ENCODE results near the gene NRTN.

DNA sequence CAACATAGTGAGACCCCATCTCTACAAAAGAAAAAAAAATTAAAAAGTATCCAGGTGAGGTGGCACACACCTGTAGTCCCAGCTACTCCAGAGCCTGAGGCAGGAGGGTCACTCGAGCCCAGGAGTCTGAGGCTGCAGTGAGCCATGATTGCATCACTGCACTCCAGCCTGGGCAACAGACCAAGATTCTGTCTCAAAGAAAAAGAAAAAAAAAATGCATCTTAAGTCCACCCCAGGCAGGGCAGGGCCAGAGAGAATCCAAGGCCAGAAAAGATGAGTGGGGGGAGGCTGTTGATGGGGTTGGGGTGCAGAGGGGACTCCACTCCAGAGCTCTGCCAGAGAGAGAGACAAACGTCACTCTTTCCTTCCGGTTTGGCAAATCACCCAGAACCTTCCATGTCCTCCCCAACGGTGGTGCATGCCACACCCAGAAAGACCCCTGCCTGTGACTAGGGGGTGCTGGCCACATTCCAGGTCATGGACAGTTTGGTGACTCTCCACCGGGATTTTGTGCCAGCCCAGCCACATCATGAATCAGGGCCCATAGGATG is 46.0 kb downstream of the NRTN start:
- TF ChIP-seq, protein P1, sequence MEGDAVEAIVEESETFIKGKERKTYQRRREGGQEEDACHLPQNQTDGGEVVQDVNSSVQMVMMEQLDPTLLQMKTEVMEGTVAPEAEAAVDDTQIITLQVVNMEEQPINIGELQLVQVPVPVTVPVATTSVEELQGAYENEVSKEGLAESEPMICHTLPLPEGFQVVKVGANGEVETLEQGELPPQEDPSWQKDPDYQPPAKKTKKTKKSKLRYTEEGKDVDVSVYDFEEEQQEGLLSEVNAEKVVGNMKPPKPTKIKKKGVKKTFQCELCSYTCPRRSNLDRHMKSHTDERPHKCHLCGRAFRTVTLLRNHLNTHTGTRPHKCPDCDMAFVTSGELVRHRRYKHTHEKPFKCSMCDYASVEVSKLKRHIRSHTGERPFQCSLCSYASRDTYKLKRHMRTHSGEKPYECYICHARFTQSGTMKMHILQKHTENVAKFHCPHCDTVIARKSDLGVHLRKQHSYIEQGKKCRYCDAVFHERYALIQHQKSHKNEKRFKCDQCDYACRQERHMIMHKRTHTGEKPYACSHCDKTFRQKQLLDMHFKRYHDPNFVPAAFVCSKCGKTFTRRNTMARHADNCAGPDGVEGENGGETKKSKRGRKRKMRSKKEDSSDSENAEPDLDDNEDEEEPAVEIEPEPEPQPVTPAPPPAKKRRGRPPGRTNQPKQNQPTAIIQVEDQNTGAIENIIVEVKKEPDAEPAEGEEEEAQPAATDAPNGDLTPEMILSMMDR (IDR thresholded peaks at IDR 0.05; ENCODE audit: poor library complexity, severe bottlenecking): no peak
- no peak for TF ChIP-seq EZH2 (IDR thresholded peaks at IDR 0.05; ENCODE audit: borderline replicate concordance, insufficient read depth, low read length, poor library complexity, severe bottlenecking)
- TF ChIP-seq, protein P2, sequence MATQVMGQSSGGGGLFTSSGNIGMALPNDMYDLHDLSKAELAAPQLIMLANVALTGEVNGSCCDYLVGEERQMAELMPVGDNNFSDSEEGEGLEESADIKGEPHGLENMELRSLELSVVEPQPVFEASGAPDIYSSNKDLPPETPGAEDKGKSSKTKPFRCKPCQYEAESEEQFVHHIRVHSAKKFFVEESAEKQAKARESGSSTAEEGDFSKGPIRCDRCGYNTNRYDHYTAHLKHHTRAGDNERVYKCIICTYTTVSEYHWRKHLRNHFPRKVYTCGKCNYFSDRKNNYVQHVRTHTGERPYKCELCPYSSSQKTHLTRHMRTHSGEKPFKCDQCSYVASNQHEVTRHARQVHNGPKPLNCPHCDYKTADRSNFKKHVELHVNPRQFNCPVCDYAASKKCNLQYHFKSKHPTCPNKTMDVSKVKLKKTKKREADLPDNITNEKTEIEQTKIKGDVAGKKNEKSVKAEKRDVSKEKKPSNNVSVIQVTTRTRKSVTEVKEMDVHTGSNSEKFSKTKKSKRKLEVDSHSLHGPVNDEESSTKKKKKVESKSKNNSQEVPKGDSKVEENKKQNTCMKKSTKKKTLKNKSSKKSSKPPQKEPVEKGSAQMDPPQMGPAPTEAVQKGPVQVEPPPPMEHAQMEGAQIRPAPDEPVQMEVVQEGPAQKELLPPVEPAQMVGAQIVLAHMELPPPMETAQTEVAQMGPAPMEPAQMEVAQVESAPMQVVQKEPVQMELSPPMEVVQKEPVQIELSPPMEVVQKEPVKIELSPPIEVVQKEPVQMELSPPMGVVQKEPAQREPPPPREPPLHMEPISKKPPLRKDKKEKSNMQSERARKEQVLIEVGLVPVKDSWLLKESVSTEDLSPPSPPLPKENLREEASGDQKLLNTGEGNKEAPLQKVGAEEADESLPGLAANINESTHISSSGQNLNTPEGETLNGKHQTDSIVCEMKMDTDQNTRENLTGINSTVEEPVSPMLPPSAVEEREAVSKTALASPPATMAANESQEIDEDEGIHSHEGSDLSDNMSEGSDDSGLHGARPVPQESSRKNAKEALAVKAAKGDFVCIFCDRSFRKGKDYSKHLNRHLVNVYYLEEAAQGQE (IDR thresholded peaks at IDR 0.05; ENCODE audit: borderline replicate concordance): no peak
- TF ChIP-seq EP300 (conservative IDR thresholded peaks at IDR 0.05; ENCODE audit: poor library complexity, severe bottlenecking): no peak
